DOHH2 (cell line): ENCODE results near the gene CCDC40.

Source experiments
- H3F3A ChIP-seq: fragments of 200-600 bp; sonication (generic), shearing (Covaris generic); 2 replicates; pipeline ENCODE4 v1.6.0; 2016; ENCODE audit warnings: antibody characterized with exemption, mild to moderate bottlenecking; ENCODE audit not compliant: control insufficient read depth, insufficient read depth
- H3K27ac ChIP-seq: fragments of 200-600 bp; sonication (generic); 2 replicates; pipeline ENCODE4 v1.5.1; 2014; ENCODE audit warnings: low read depth, mild to moderate bottlenecking, low read length, moderate library complexity
- H3K27me3 ChIP-seq: fragments of 200-600 bp; sonication (generic); 2 replicates; pipeline ENCODE4 v1.6.1; 2014; ENCODE audit warnings: mild to moderate bottlenecking, low read length, mixed read lengths; ENCODE audit not compliant: control insufficient read depth
- H3K36me3 ChIP-seq: fragments of 200-600 bp; sonication (generic); 2 replicates; pipeline ENCODE4 v1.6.1; 2014; ENCODE audit warnings: mild to moderate bottlenecking, low read length, moderate library complexity, mixed read lengths; ENCODE audit not compliant: control insufficient read depth
- H3K4me1 ChIP-seq: fragments of 200-600 bp; sonication (generic); 2 replicates; pipeline ENCODE4 v1.6.1; 2014; ENCODE audit warnings: mild to moderate bottlenecking, low read length, mixed read lengths; ENCODE audit not compliant: control insufficient read depth
- H3K4me2 ChIP-seq: fragments of 200-600 bp; sonication (generic); 2 replicates; pipeline ENCODE4 v1.6.0; 2014; ENCODE audit warnings: mild to moderate bottlenecking, low read length, moderate library complexity
- H3K4me3 ChIP-seq: fragments of 200-600 bp; sonication (generic); 2 replicates; pipeline ENCODE4 v1.5.1; 2014; ENCODE audit warnings: mild to moderate bottlenecking, low read length, mixed read lengths
- H3K79me2 ChIP-seq: fragments of 200-600 bp; sonication (generic); 2 replicates; pipeline ENCODE4 v1.6.1; 2014; ENCODE audit warnings: mild to moderate bottlenecking, low read length, mixed read lengths; ENCODE audit not compliant: control insufficient read depth
- H3K9me2 ChIP-seq: fragments of 200-600 bp; sonication (generic); replicated peaks from 2 replicates; pipeline ENCODE4 v1.6.1; 2014; ENCODE audit warnings: mild to moderate bottlenecking, low read length, mixed read lengths; ENCODE audit not compliant: control insufficient read depth
- H3K9me3 ChIP-seq: fragments of 200-600 bp; sonication (generic); 2 replicates; pipeline ENCODE4 v1.6.1; 2014; ENCODE audit warnings: antibody characterized with exemption, low read length, mixed read lengths; ENCODE audit not compliant: control insufficient read depth, insufficient read depth
- H4K20me1 ChIP-seq: fragments of 200-600 bp; sonication (generic); 2 replicates; pipeline ENCODE4 v1.6.0; 2014; ENCODE audit warnings: low read depth, mild to moderate bottlenecking, antibody characterized with exemption, low read length, moderate library complexity; ENCODE audit not compliant: control insufficient read depth, insufficient read depth
- CTCF ChIP-seq: fragments of 200-600 bp; sonication (generic); IDR thresholded peaks from one replicate; pipeline ENCODE4 v1.5.1; 2014; ENCODE audit warnings: antibody characterized with exemption, mild to moderate bottlenecking, low read depth, low read length; ENCODE audit not compliant: poor library complexity, severe bottlenecking
- EZH2phosphoT487 ChIP-seq: fragments of 200-600 bp; sonication (generic); IDR thresholded peaks from 2 replicates; pipeline ENCODE4 v1.6.1; 2017; ENCODE audit warnings: borderline replicate concordance, mild to moderate bottlenecking, antibody characterized with exemption, low read length, moderate library complexity, mixed read lengths

CCDC40 gene

GRCh38 chr17:80002690-80003490 is 33.6 kb upstream of the CCDC40 start:
- H3K4me3 ChIP-seq: no peak overlapping the region
- H3K4me2 ChIP-seq: no peak overlapping the region
- H3K36me3 ChIP-seq: no peaks in the 10 kb centered on the region
- H3K27ac ChIP-seq: no peak overlapping the region
- no peaks in the 10 kb centered on the region for H3K9me3 ChIP-seq
- no peaks in the 10 kb centered on the region for H3K9me2 ChIP-seq
- no peaks in the 10 kb centered on the region for H3K79me2 ChIP-seq
- H4K20me1 ChIP-seq: no peaks in the 10 kb centered on the region
- no peaks in the 10 kb centered on the region for H3K27me3 ChIP-seq
- H3K4me1 ChIP-seq: no peaks in the 10 kb centered on the region
- no peak for TF ChIP-seq EZH2phosphoT487
- no peak for TF ChIP-seq CTCF
- no peaks in the 10 kb centered on the region for H3F3A ChIP-seq

- Histone ChIP-seq H3K27me3 (no peaks in the 10 kb centered on the region), H3K36me3 (no peaks in the 10 kb centered on the region), H3K4me2 (no peak overlapping the region), H3K4me1 (no peaks in the 10 kb centered on the region), H3K4me3 (no peak overlapping the region), H4K20me1 (no peaks in the 10 kb centered on the region), H3F3A (no peaks in the 10 kb centered on the region), H3K9me3 (no peaks in the 10 kb centered on the region), H3K9me2 (no peaks in the 10 kb centered on the region), H3K79me2 (no peaks in the 10 kb centered on the region), H3K27ac (no peak overlapping the region)
- TF ChIP-seq CTCF (no peak), EZH2phosphoT487 (no peak)
Observed at GRCh38 chr17:80003969-80004368, 32.5 kb upstream of the CCDC40 start.

GRCh38 chr17:80005360-80006338 is 30.8 kb upstream of the CCDC40 start:
- no peak overlapping the region for H3K4me3 ChIP-seq

More at GRCh38 chr17:80005360-80006338, 30.8 kb upstream of the CCDC40 start:
- H3K27me3 ChIP-seq: no peaks in the 10 kb centered on the region
- no peak overlapping the region for H3K4me2 ChIP-seq
- no peaks in the 10 kb centered on the region for H3K9me2 ChIP-seq
- H3K27ac ChIP-seq: no peak overlapping the region
- H3K36me3 ChIP-seq: no peaks in the 10 kb centered on the region
- no peaks in the 10 kb centered on the region for H3K79me2 ChIP-seq
- no peaks in the 10 kb centered on the region for H4K20me1 ChIP-seq
- H3K9me3 ChIP-seq: no peaks in the 10 kb centered on the region
- H3K4me1 ChIP-seq: no peaks in the 10 kb centered on the region
- no peak for TF ChIP-seq EZH2phosphoT487
- peak; percentile 93 for TF ChIP-seq CTCF
- no peaks in the 10 kb centered on the region for H3F3A ChIP-seq
